Activated CD4-positive, alpha-beta T cell treated with anti-CD3 and anti-CD28 coated beads, Interleukin-2, amount 50 U/mL, for 16 hours (primary cell): ENCODE data around the gene PNPLA7.

Source experiments
- DNase-seq: peaks from one replicate; pipeline ENCODE4 v3.0.0-alpha.2; 2020

Gene PNPLA7

GRCh38 chr9:137430723-137431415, 119.3 kb downstream of the PNPLA7 start:
- DNase-seq = no peak

- no peak for DNase-seq
Observed at GRCh38 chr9:137429974-137430722, 120.1 kb downstream of the PNPLA7 start.

- no peak for DNase-seq
Observed at GRCh38 chr9:137429546-137429890, 120.7 kb downstream of the PNPLA7 start.

- DNase-seq = no peak
Observed at GRCh38 chr9:137428841-137429545, 121.2 kb downstream of the PNPLA7 start.

- no peak for DNase-seq
Observed at GRCh38 chr9:137428311-137428630, 121.9 kb downstream of the PNPLA7 start.

GRCh38 chr9:137427454-137428310, 122.5 kb downstream of the PNPLA7 start:
- DNase-seq = no peak

GRCh38 chr9:137426018-137426681, 124.1 kb downstream of the PNPLA7 start:
- no peak for DNase-seq

GRCh38 chr9:137423514-137424291, 126.5 kb downstream of the PNPLA7 start:
- no peak for DNase-seq

- peak; percentile 96 for DNase-seq
Observed at GRCh38 chr9:137422604-137423513, 127.3 kb downstream of the PNPLA7 start, which contains the start of the genes EXD3 and NOXA1. EXD3 (minus strand) TSS chr9:137423162; CDS start chr9:137395357, 27,805 bp downstream. NOXA1 (plus strand) TSS chr9:137423393; CDS start chr9:137423530, 137 bp downstream.

- DNase-seq = no peak
Observed at GRCh38 chr9:137421838-137422603, 128.2 kb downstream of the PNPLA7 start.

- no peak for DNase-seq
Observed at GRCh38 chr9:137417161-137418021, 132.8 kb downstream of the PNPLA7 start.

GRCh38 chr9:137416563-137417151, 133.5 kb downstream of the PNPLA7 start:
- DNase-seq = no peak

GRCh38 chr9:137416006-137416562, 134.1 kb downstream of the PNPLA7 start:
- DNase-seq = no peak

GRCh38 chr9:137415451-137415850, 134.8 kb downstream of the PNPLA7 start:
- no peak for DNase-seq

GRCh38 chr9:137412431-137412830, 137.8 kb downstream of the PNPLA7 start:
- no peak for DNase-seq

- DNase-seq = peak; percentile 66
Observed at GRCh38 chr9:137411645-137412380, 138.4 kb downstream of the PNPLA7 start.

- no peak for DNase-seq
Observed at GRCh38 chr9:137411260-137411644, 138.9 kb downstream of the PNPLA7 start.
